ENCODE measurements around the gene FAM222A.

Gene FAM222A

GRCh38 chr12:109741970-109742703, 28.5 kb downstream of the FAM222A start:
- no peak overlapping the region for H3K27ac Mint-ChIP-seq (ENCODE audit: low read depth)
- peaks cover 3% of the 10 kb centered on the region for H3K36me3 Mint-ChIP-seq (ENCODE audit: insufficient read depth)
- H3K4me3 Mint-ChIP-seq: no peak overlapping the region
- no peak for ATAC-seq (replicated peaks; ENCODE audit: extremely low read depth, poor library complexity, severe bottlenecking)
- H3K9me3 Mint-ChIP-seq: no peaks in the 10 kb centered on the region
- no peaks in the 10 kb centered on the region for H3K27me3 Mint-ChIP-seq
- H3K4me1 Mint-ChIP-seq: no peaks in the 10 kb centered on the region
- no peak for DNase-seq (ENCODE audit: low spot score in 2 of 2)

DNA sequence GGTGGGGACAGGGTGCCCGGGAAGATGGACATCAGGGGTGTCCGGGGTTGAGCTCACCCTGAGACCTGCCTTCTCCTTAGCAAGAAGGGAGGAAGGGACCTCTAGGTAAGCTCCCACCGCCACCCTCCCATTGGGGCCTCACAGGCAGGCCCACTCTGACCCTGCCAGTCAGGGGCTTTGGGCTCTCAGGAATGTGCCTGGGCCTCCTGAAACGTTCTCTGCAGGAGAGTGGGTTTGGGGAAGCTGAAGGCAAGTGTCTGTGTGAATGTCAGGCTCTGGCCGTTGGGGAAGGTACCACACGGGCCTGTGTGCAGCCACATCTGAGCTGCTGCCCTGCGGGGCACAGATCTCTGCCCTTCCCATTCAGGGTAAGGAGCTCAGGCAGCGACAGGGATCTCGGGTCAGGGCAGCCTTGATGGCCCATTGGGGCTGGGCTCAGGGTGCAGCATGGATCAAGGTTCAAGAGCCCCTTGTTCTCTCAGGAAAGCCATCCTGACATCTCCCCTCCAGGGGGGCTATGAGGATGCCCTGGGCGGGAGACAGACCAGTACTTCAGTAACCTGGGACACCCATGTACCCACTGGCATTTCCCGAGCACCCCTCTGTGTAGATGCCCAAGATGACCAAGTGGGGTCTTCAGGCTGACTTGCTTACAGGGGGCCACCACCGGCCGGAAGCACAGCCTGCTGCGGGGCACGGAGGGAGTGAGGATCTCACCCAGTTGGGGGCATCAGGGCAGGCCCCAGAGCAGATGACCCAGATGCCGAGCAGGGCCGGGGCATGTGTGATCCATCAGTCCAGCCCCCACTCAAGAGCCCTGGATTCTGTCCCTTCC, 29.7 kb downstream of the FAM222A start:
- Mint-ChIP-seq H3K36me3 (ENCODE audit: insufficient read depth) (peaks cover 3% of the 10 kb centered on the region), H3K27me3 (no peaks in the 10 kb centered on the region), H3K4me1 (no peaks in the 10 kb centered on the region), H3K4me3 (no peak overlapping the region), H3K27ac (ENCODE audit: low read depth) (no peak overlapping the region), H3K9me3 (no peaks in the 10 kb centered on the region)
- no peak for ATAC-seq (replicated peaks; ENCODE audit: extremely low read depth, poor library complexity, severe bottlenecking)
- no peak for DNase-seq (ENCODE audit: low spot score in 2 of 2)

- Mint-ChIP-seq H3K9me3 (no peaks in the 10 kb centered on the region), H3K27me3 (no peaks in the 10 kb centered on the region), H3K4me3 (no peak overlapping the region), H3K36me3 (ENCODE audit: insufficient read depth) (peaks cover 3% of the 10 kb centered on the region), H3K4me1 (no peaks in the 10 kb centered on the region), H3K27ac (ENCODE audit: low read depth) (no peak overlapping the region)
- ATAC-seq (replicated peaks; ENCODE audit: extremely low read depth, poor library complexity, severe bottlenecking) (no peak), DNase-seq (ENCODE audit: low spot score in 2 of 2) (no peak)
Measured at GRCh38 chr12:109744026-109744425, 30.4 kb downstream of the FAM222A start.

- H3K9me3 Mint-ChIP-seq: no peaks in the 10 kb centered on the region
- no peaks in the 10 kb centered on the region for H3K4me1 Mint-ChIP-seq
- H3K4me3 Mint-ChIP-seq: no peak overlapping the region
- no peak overlapping the region for H3K27ac Mint-ChIP-seq (ENCODE audit: low read depth)
- H3K27me3 Mint-ChIP-seq: no peaks in the 10 kb centered on the region
- peaks cover 3% of the 10 kb centered on the region for H3K36me3 Mint-ChIP-seq (ENCODE audit: insufficient read depth)
- no peak for DNase-seq (ENCODE audit: low spot score in 2 of 2)
- ATAC-seq (replicated peaks; ENCODE audit: extremely low read depth, poor library complexity, severe bottlenecking): no peak
Measured at GRCh38 chr12:109744986-109745942, 31.6 kb downstream of the FAM222A start.

DNA sequence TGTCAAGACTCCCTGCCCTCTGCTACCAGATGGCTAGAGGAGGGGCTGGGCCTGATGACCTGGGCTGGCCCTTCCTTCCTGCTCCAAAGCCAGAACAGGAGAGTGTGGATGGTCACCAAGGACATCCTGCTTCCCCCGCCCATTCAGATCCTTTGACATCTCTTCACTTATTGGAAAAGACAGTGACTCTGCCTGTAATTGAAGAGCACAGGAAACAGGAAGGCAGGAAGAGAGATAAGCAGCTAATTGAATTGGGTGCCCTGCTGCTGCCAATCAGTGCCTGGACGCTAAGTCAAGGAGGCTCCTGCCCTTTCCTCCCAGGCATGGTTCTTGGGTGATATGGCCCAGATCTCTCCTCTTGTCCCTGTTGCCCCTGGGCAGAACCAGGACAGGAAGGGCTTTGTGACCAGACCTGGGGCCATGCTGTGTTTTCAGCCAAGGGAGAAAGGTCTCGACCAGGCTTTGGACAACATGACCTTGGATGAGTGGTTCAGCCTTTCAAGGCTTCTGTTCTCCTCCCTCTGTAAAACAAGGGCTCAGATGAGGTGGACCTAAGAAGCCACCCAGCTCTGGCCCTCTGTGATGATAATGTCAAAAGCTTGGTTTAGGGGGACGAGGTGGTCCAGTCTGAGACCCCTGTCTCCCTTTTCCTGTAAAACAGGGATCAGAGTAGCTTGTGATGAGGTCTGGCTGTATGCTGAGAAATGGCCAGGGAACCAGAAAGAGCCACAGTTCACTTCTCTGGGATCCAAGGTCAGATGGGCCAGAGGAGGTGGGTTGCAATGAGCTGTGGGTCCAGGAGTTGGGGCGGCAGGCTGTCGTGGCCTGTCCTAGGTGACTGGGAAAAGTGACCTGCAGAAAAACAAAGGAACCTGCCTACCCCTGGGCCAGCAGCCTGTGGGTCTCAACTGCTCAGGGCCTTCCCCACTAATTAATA, 38.8 kb downstream of the FAM222A start:
- no peak overlapping the region for H3K4me3 Mint-ChIP-seq
- peaks cover 5% of the 10 kb centered on the region for H3K9me3 Mint-ChIP-seq

DNA sequence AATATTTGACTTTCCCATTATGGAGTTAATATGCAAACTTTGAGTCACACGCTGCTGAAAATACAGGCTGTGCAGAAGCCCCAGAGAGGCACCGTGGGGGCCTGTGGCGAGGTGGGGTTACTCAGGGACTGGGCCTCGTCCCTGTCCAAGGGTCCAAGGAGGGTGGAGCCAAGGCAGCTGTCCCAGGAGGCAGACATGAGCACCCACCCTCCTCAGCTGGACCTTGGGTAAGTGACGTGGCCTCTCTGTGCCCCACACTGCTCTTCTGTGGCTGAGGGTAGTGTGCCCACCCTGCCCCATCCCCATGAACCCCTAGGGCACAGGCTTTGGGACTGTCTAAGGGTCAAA, 39.4 kb downstream of the FAM222A start:
- Mint-ChIP-seq H3K4me3 (no peak overlapping the region), H3K9me3 (peaks cover 5% of the 10 kb centered on the region), H3K36me3 (ENCODE audit: insufficient read depth) (no peaks in the 10 kb centered on the region), H3K27me3 (peaks cover 27% of the 10 kb centered on the region), H3K4me1 (no peaks in the 10 kb centered on the region), H3K27ac (ENCODE audit: low read depth) (no peak overlapping the region)
- no peak for ATAC-seq (replicated peaks; ENCODE audit: extremely low read depth, poor library complexity, severe bottlenecking)
- DNase-seq (ENCODE audit: low spot score in 2 of 2): no peak

More for the DNA sequence above, 38.8 kb downstream of the FAM222A start:
- H3K4me1 Mint-ChIP-seq: no peaks in the 10 kb centered on the region
- no peaks in the 10 kb centered on the region for H3K36me3 Mint-ChIP-seq (ENCODE audit: insufficient read depth)
- ATAC-seq (replicated peaks; ENCODE audit: extremely low read depth, poor library complexity, severe bottlenecking) (no peak), DNase-seq (ENCODE audit: low spot score in 2 of 2) (no peak)
- no peak overlapping the region for H3K27ac Mint-ChIP-seq (ENCODE audit: low read depth)
- H3K27me3 Mint-ChIP-seq: peaks cover 21% of the 10 kb centered on the region

DNA sequence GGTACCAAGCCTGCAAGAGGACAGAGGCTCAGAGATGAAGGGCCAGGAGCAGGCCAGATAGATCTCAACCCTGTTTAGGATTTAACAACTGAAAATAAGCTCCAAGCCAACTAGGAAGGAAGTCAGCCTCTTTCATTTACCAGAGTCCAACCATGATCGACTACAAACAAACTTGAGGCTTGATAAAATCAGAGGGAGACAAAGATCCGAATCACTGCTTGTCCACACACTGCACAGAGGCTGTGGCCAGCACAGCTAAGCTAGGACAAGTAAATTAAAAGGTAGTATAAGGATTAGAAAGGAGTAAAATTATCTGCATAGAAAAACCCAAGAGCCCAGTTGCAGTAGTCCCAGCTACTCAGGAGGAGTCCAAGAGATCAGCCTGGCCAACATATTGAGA, 40.3 kb downstream of the FAM222A start:
- Mint-ChIP-seq H3K27me3 (peaks cover 28% of the 10 kb centered on the region), H3K4me3 (no peak overlapping the region), H3K4me1 (no peaks in the 10 kb centered on the region), H3K27ac (ENCODE audit: low read depth) (no peak overlapping the region), H3K36me3 (ENCODE audit: insufficient read depth) (no peaks in the 10 kb centered on the region), H3K9me3 (peaks cover 5% of the 10 kb centered on the region)
- no peak for ATAC-seq (replicated peaks; ENCODE audit: extremely low read depth, poor library complexity, severe bottlenecking)
- DNase-seq (ENCODE audit: low spot score in 2 of 2): no peak

- H3K27ac Mint-ChIP-seq (ENCODE audit: low read depth): no peak overlapping the region
- DNase-seq (ENCODE audit: low spot score in 2 of 2) (no peak), ATAC-seq (replicated peaks; ENCODE audit: extremely low read depth, poor library complexity, severe bottlenecking) (no peak)
- H3K4me1 Mint-ChIP-seq: no peaks in the 10 kb centered on the region
- H3K27me3 Mint-ChIP-seq: peaks cover 28% of the 10 kb centered on the region
- no peak overlapping the region for H3K4me3 Mint-ChIP-seq
- no peaks in the 10 kb centered on the region for H3K36me3 Mint-ChIP-seq (ENCODE audit: insufficient read depth)
- H3K9me3 Mint-ChIP-seq: peaks cover 5% of the 10 kb centered on the region
Measured at GRCh38 chr12:109756457-109756856, 42.8 kb downstream of the FAM222A start.

- DNase-seq (ENCODE audit: low spot score in 2 of 2) (no peak), ATAC-seq (replicated peaks; ENCODE audit: extremely low read depth, poor library complexity, severe bottlenecking) (no peak)
- Mint-ChIP-seq H3K36me3 (ENCODE audit: insufficient read depth) (no peaks in the 10 kb centered on the region), H3K4me1 (no peaks in the 10 kb centered on the region), H3K9me3 (peaks cover 5% of the 10 kb centered on the region), H3K4me3 (no peak overlapping the region), H3K27me3 (peaks cover 28% of the 10 kb centered on the region), H3K27ac (ENCODE audit: low read depth) (no peak overlapping the region)
Measured at GRCh38 chr12:109757671-109758265, 44.1 kb downstream of the FAM222A start.

DNA sequence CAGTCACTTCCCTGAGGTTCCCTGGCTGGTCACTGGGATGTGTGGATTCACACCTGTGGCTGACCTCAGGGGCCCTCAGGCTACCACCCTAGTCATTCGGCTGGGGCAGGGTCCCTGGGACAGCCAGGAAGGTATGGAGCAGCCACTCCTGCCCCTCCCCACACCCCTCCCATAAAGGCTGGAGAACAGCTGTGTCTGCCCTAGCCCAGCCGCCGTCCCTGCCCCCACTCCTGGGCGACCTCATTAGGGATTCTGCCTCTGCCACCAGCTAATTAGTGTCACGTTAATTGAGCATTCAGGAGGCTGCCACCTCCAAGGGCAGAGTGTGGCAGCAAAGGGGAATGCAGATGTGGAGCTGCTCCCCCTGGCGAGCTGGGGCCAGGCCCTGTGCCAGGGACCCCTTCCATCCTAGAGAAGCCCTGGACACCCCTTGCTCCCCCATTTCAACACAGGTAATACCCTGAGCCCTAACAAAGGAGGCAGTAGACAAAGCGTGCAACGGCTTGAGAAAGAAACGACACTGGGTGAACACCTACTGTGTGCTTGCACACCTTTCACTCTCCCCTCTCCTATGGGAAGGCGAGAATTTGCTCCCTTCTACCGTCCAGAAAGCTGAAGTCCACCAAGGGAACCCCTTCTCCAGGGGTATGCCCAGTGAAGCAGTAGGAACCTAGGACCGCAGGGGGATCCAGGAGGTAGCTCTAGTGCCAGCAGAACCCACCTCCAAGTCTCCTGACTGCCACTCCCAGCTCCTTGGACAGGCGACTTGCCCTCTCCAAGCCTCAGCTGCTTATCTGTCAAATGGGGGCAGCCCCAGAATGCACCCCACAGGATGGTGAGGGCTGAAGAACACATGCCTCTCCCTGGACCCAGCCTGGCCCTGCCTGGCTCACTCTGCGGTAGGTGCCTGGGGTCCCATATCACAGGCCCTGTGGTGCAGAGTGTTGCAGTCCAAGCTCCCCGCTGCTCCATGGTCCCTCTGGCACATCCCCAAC, 45.1 kb downstream of the FAM222A start:
- H3K4me1 Mint-ChIP-seq: no peaks in the 10 kb centered on the region
- no peak overlapping the region for H3K4me3 Mint-ChIP-seq
- H3K27me3 Mint-ChIP-seq: peaks cover 28% of the 10 kb centered on the region
- ATAC-seq (replicated peaks; ENCODE audit: extremely low read depth, poor library complexity, severe bottlenecking) (no peak), DNase-seq (ENCODE audit: low spot score in 2 of 2) (no peak)
- peaks cover 5% of the 10 kb centered on the region for H3K9me3 Mint-ChIP-seq
- H3K27ac Mint-ChIP-seq (ENCODE audit: low read depth): no peak overlapping the region
- no peaks in the 10 kb centered on the region for H3K36me3 Mint-ChIP-seq (ENCODE audit: insufficient read depth)
